ENCODE measurements around the gene DPH2. TPM values are rescaled to one million over a fixed set of nuclear protein-coding genes. Genes with fewer than 3 reads are reported as not detected.

Gene DPH2
- total RNA-seq, 1 donor from 2014 or later = 5.1 TPM

GRCh38 chr1:43944860-43945259, 24.9 kb upstream of the DPH2 start:
- no peak for DNase-seq (ENCODE audit: low spot score)

GRCh38 chr1:43945674-43946235, 24.1 kb upstream of the DPH2 start:
- DNase-seq (ENCODE audit: low spot score) = no peak

- peak; percentile 97 for DNase-seq (ENCODE audit: low spot score)
Measured at GRCh38 chr1:43946236-43947060, 23.4 kb upstream of the DPH2 start, which contains the start of gene IPO13. TSS of gene IPO13 (plus strand) at chr1:43946950. CDS start at chr1:43947601, 651 bp downstream.

GRCh38 chr1:43947061-43947873, 22.5 kb upstream of the DPH2 start:
- DNase-seq (ENCODE audit: low spot score) = no peak

- DNase-seq (ENCODE audit: low spot score) = no peak
Measured at GRCh38 chr1:43947874-43948437, 21.9 kb upstream of the DPH2 start.

- DNase-seq (ENCODE audit: low spot score) = no peak
Measured at GRCh38 chr1:43949678-43950077, 20.1 kb upstream of the DPH2 start.

GRCh38 chr1:43951021-43951985, 18.5 kb upstream of the DPH2 start:
- DNase-seq (ENCODE audit: low spot score) = no peak

GRCh38 chr1:43952731-43953346, 17.0 kb upstream of the DPH2 start:
- DNase-seq (ENCODE audit: low spot score) = no peak

- DNase-seq (ENCODE audit: low spot score) = no peak
Measured at GRCh38 chr1:43953361-43953760, 16.4 kb upstream of the DPH2 start.

GRCh38 chr1:43954036-43954435, 15.8 kb upstream of the DPH2 start:
- DNase-seq (ENCODE audit: low spot score) = no peak

GRCh38 chr1:43956234-43956633, 13.6 kb upstream of the DPH2 start:
- no peak for DNase-seq (ENCODE audit: low spot score)

- DNase-seq (ENCODE audit: low spot score) = no peak
Measured at GRCh38 chr1:43957407-43958040, 12.3 kb upstream of the DPH2 start.

- DNase-seq (ENCODE audit: low spot score) = no peak
Measured at GRCh38 chr1:43958351-43959255, 11.2 kb upstream of the DPH2 start.

GRCh38 chr1:43960798-43961197, 9.0 kb upstream of the DPH2 start:
- no peak for DNase-seq (ENCODE audit: low spot score)

GRCh38 chr1:43961692-43962091, 8.1 kb upstream of the DPH2 start:
- no peak for DNase-seq (ENCODE audit: low spot score)

GRCh38 chr1:43962324-43962723, 7.5 kb upstream of the DPH2 start:
- no peak for DNase-seq (ENCODE audit: low spot score)

- DNase-seq (ENCODE audit: low spot score) = no peak
Measured at GRCh38 chr1:43963006-43963405, 6.8 kb upstream of the DPH2 start.

- no peak for DNase-seq (ENCODE audit: low spot score)
Measured at GRCh38 chr1:43963890-43964289, 5.9 kb upstream of the DPH2 start.

GRCh38 chr1:43965316-43965715, 4.5 kb upstream of the DPH2 start:
- no peak for DNase-seq (ENCODE audit: low spot score)
